CD4-positive, alpha-beta memory T cell (primary cell): ENCODE data around the gene SPTBN5. TPM values are rescaled to one million over a fixed set of nuclear protein-coding genes. Genes with fewer than 3 reads are reported as not detected.

ENCODE experiments used
- CTCF ChIA-PET: fragments of 350-600 bp; sonication (Branson Sonifier 250); formaldehyde crosslinking; loops from one replicate; lab custom pipeline; 2021; ENCODE audit warnings: inconsistent platforms; ENCODE audit not compliant: partially characterized antibody; lab: Charles Lee
- POLR2A ChIA-PET: fragments of 350-600 bp; sonication (Branson Sonifier 250); formaldehyde crosslinking; loops from one replicate; lab custom pipeline; 2021; ENCODE audit not compliant: partially characterized antibody; lab: Charles Lee
- DNase-seq, 5 donors: peaks; one replicate each; pipeline versions ENCODE4 v3.0.0 to v3.0.0-alpha.2; 2020 to 2022; ENCODE audit warnings: mixed read lengths in 1 of 5
- H3K27ac ChIP-seq: one replicate; pipeline ENCODE4 v1.7.0; 2013; ENCODE audit warnings: low read depth, low read length
- H3K27me3 ChIP-seq: 2 replicates; pipeline ENCODE4 v1.7.0; 2013; ENCODE audit warnings: mild to moderate bottlenecking, low read length, moderate library complexity; ENCODE audit not compliant: insufficient read depth
- H3K36me3 ChIP-seq: 2 replicates; pipeline ENCODE4 v1.7.0; 2013; ENCODE audit warnings: mild to moderate bottlenecking, low read length, moderate library complexity; ENCODE audit not compliant: insufficient read depth
- H3K4me1 ChIP-seq: 2 replicates; pipeline ENCODE4 v1.7.0; 2013; ENCODE audit warnings: mild to moderate bottlenecking, low read length, moderate library complexity; ENCODE audit not compliant: insufficient read depth
- H3K4me3 ChIP-seq, 2 donors: one replicate each; pipeline ENCODE4 v1.7.0; 2013; ENCODE audit warnings: low read length in 2 of 2, mild to moderate bottlenecking in 1 of 2
- H3K9me3 ChIP-seq, 2 donors: one replicate each; pipeline ENCODE4 v1.7.0; 2013; ENCODE audit warnings: low read length in 2 of 2, control low read depth in 1 of 2; ENCODE audit not compliant: control insufficient read depth in 1 of 2
- H3K27ac Mint-ChIP-seq, 7 donors: one replicate each; pipeline ENCODE4 v1.8.0; 2020 to 2021; ENCODE audit warnings: mixed read lengths in 7 of 7, mild to moderate bottlenecking in 6 of 7, inconsistent platforms in 3 of 7, moderate library complexity in 3 of 7
- H3K27me3 Mint-ChIP-seq, 2 donors: one replicate each; pipeline ENCODE4 v1.8.0; 2020 to 2021; ENCODE audit warnings: mixed read lengths in 2 of 2
- H3K36me3 Mint-ChIP-seq, 2 donors: one replicate each; pipeline ENCODE4 v1.8.0; 2020 to 2021; ENCODE audit warnings: mixed read lengths in 2 of 2, inconsistent platforms in 1 of 2, mild to moderate bottlenecking in 1 of 2
- H3K4me1 Mint-ChIP-seq, 4 donors: one replicate each; pipeline ENCODE4 v1.8.0; 2020 to 2021; ENCODE audit warnings: mixed read lengths in 4 of 4, mild to moderate bottlenecking in 1 of 4
- H3K4me3 Mint-ChIP-seq, 8 donors: one replicate each; pipeline ENCODE4 v1.8.0; 2020 to 2021; ENCODE audit warnings: mixed read lengths in 8 of 8, mild to moderate bottlenecking in 7 of 8, moderate library complexity in 6 of 8, inconsistent platforms in 3 of 8
- H3K9me3 Mint-ChIP-seq, 8 donors: one replicate each; pipeline ENCODE4 v1.8.0; 2020 to 2021; ENCODE audit warnings: mixed read lengths in 8 of 8, mild to moderate bottlenecking in 5 of 8, inconsistent platforms in 3 of 8, moderate library complexity in 1 of 8
- intact Hi-C: fragments of 100-400 bp; cut with micrococcal nuclease; formaldehyde crosslinking; loops from one replicate; pipeline ENCODE4 v1.15.1; 2023
- polyA plus RNA-seq, 2 donors: library from polyadenylated mRNA; unstranded; fragments of 300-500 nt; fragmentation: Illumina TruSeq; gene quantifications; one replicate each; pipeline ENCODE4 v1.2.3, GENCODE V29; 2021
- total RNA-seq, 2 experiments: library from RNA; stranded (reverse); gene quantifications; one replicate each; pipeline ENCODE4 v1.2.3, GENCODE V29; 2021

SPTBN5 gene
- total and polyA plus RNA-seq, 4 experiments from 2014 or later = 0.03 to 2.7 (median 2.4) TPM; not detected in 1

DNA sequence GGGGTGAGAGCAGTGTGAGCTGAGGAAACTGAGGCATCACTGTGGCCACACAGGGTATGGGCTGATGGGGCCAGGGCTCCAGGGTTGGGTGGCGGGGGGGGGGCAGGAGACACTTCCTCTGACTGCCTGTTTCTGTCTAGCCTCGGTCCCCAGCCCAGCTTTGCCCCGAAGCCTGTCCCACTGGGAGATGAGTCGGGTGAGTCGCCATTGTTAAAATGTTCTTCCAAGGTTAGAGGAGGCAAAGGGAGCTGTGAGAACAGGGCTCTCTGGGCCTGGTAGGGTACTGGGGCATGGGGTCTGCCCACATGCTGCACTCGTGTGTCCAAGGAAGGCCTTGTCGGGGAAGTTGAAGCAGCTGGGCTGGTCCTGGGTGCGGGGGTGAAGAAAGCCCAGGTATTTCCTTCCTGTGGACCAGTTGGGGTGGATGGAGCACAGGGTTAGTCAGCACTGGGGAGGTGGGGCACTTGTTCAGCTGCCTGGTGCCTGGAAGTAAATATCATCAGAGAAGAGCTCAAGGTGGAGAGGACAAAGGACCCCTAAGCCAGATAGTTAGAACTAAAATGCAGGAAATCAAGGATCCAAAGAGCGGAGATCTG lies 74.3 kb downstream of the SPTBN5 start:
- ChIA-PET POLR2A (no interaction called here), CTCF (interaction anchor here (1.0 to 2.8 kb wide), 2 partner anchors 8 to 85 kb away, joined by 4 to 8 read pairs; no protein-coding TSS in a partner anchor)
- H3K9me3 Mint-ChIP-seq = no peaks in the 10 kb centered on the region
- no peak for DNase-seq
- H3K4me3 Mint-ChIP-seq = no peak overlapping the region
- Histone ChIP-seq H3K9me3 (no peaks in the 10 kb centered on the region), H3K27ac (no peak overlapping the region), H3K27me3 (no peaks in the 10 kb centered on the region), H3K4me3 (no peak overlapping the region), H3K36me3 (peaks cover 38% of the 10 kb centered on the region), H3K4me1 (no peaks in the 10 kb centered on the region)
- H3K4me1 Mint-ChIP-seq = no peaks in the 10 kb centered on the region
- H3K27me3 Mint-ChIP-seq = no peaks in the 10 kb centered on the region
- intact Hi-C loops = no loop called here
- peak overlapping the region in 1 of 7 donors; percentile 51 for H3K27ac Mint-ChIP-seq
- peaks cover 42 to 73% of the 10 kb centered on the region in 2 donors for H3K36me3 Mint-ChIP-seq

DNA sequence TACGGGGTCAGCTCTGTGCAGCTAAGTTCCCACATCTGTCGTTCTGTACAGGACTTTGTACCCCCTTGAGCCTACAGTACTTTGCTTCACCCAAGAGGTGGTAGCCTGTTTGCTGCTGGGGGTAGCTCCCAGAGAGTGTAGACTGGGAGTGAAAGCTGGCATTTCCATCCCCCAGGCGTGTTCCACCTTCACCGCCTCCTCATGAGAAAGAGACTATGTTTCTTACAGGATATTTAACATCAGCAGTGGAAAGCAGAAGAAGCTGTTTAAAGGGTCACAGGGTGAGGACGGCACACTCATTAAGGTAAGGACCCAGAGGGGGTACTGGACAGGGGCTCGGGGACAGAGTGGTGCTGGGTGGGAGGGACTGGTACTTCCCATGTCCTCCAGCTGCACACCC lies 76.1 kb downstream of the SPTBN5 start:
- Histone ChIP-seq H3K36me3 (peaks cover 36% of the 10 kb centered on the region), H3K27me3 (no peaks in the 10 kb centered on the region), H3K4me1 (no peaks in the 10 kb centered on the region), H3K27ac (no peak overlapping the region), H3K9me3 (no peaks in the 10 kb centered on the region), H3K4me3 (no peak overlapping the region)
- Mint-ChIP-seq H3K9me3 (no peaks in the 10 kb centered on the region), H3K4me1 (no peaks in the 10 kb centered on the region), H3K27ac (no peak overlapping the region), H3K36me3 (peaks cover 46 to 71% of the 10 kb centered on the region in 2 donors), H3K27me3 (no peaks in the 10 kb centered on the region), H3K4me3 (no peak overlapping the region)
- CTCF ChIA-PET = interaction anchor here (1.1 to 1.3 kb wide), 3 partner anchors 15 to 45 kb away, joined by 3 to 6 read pairs (median 5); partner anchors contain the start of gene MAPKBP1
- intact Hi-C loops = no loop called here
- POLR2A ChIA-PET = no interaction called here
- no peak for DNase-seq

DNA sequence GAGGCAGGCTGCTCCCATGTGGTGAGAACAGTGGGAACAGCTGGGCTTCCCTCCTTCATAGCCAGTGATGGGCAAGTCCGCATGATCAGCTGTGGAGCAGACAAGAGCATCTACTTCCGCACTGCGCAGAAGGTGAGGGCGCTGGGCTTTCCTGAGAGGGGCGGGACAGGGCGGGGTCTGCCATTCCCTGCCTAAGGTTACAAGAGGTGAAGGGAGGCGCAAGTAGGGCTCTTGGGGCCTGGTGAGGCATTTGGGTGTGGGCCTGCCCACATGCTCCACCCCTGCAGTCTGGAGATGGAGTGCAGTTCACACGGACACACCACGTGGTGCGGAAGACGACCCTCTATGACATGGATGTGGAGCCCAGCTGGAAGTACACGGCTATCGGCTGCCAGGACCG lies 76.5 kb downstream of the SPTBN5 start:
- intact Hi-C loops = no loop called here
- H3K4me1 Mint-ChIP-seq = peaks cover 0 to 2% (median 0%) of the 10 kb centered on the region in 4 donors
- Histone ChIP-seq H3K9me3 (no peaks in the 10 kb centered on the region), H3K27me3 (no peaks in the 10 kb centered on the region), H3K36me3 (peaks cover 38% of the 10 kb centered on the region), H3K27ac (no peak overlapping the region), H3K4me1 (no peaks in the 10 kb centered on the region), H3K4me3 (no peak overlapping the region)
- no peaks in the 10 kb centered on the region for H3K27me3 Mint-ChIP-seq
- CTCF ChIA-PET = interaction anchor here (1.1 to 1.3 kb wide), 3 partner anchors 15 to 44 kb away, joined by 3 to 6 read pairs (median 5); partner anchors contain the start of gene MAPKBP1
- POLR2A ChIA-PET = no interaction called here
- peaks cover 44 to 68% of the 10 kb centered on the region in 2 donors for H3K36me3 Mint-ChIP-seq
- H3K4me3 Mint-ChIP-seq = no peak overlapping the region
- H3K9me3 Mint-ChIP-seq = no peaks in the 10 kb centered on the region
- no peak for DNase-seq
- peak overlapping the region in 1 of 7 donors; percentile 52 for H3K27ac Mint-ChIP-seq

DNA sequence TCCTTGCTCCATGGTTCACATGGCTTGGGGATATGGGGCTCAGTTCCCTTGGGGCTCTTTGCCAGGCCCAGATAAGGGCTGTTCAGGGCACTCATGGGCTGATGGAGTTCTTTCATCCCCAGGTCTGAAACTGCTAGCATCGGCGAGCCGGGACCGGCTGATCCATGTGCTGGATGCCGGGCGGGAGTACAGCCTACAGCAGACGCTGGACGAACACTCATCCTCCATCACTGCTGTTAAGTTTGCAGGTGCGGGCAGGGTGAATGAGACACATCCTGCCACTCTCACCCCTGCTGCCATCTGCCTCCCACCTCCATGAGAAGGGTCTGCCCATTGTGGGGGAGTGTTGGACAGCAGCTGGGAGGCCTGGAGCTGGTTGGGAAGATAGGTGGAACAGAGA lies 77.1 kb downstream of the SPTBN5 start:
- no peak for DNase-seq
- peaks cover 0 to 6% (median 2%) of the 10 kb centered on the region in 4 donors for H3K4me1 Mint-ChIP-seq
- Histone ChIP-seq H3K27ac (no peak overlapping the region), H3K4me1 (peaks cover under 1% of the 10 kb centered on the region), H3K4me3 (no peak overlapping the region), H3K27me3 (no peaks in the 10 kb centered on the region), H3K9me3 (no peaks in the 10 kb centered on the region), H3K36me3 (peaks cover 38% of the 10 kb centered on the region)
- intact Hi-C loops = no loop called here
- H3K4me3 Mint-ChIP-seq = no peak overlapping the region
- H3K27me3 Mint-ChIP-seq = no peaks in the 10 kb centered on the region
- ChIA-PET CTCF (interaction anchor here (1.1 to 1.3 kb wide), 2 partner anchors 16 to 44 kb away, joined by 3 to 6 read pairs; no protein-coding TSS in a partner anchor), POLR2A (no interaction called here)
- no peak overlapping the region for H3K27ac Mint-ChIP-seq
- H3K9me3 Mint-ChIP-seq = no peaks in the 10 kb centered on the region
- H3K36me3 Mint-ChIP-seq = peaks cover 44 to 70% of the 10 kb centered on the region in 2 donors

DNA sequence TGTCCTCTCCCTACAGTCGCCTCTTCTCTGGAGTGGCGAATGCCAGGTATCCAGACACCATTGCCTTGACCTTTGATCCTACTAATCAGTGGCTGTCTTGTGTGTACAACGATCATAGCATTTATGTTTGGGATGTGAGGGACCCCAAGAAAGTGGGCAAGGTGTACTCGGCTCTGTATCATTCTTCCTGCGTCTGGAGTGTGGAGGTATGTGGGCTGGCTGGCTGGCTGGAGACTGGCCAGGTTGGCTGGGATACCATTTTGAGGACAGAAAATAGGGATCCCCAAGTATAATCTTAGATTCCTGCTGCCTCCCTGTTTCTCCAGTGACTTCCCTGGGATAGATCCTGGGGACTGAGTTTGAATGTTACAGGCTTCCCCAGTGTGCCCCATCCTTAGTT lies 79.3 kb downstream of the SPTBN5 start:
- intact Hi-C loops = no loop called here
- Histone ChIP-seq H3K27ac (no peak overlapping the region), H3K4me3 (no peak overlapping the region), H3K27me3 (no peaks in the 10 kb centered on the region), H3K4me1 (peaks cover 12% of the 10 kb centered on the region), H3K36me3 (peaks cover 28% of the 10 kb centered on the region), H3K9me3 (no peaks in the 10 kb centered on the region)
- ChIA-PET CTCF (interaction anchor here (1.0 to 10.2 kb wide), 3 partner anchors 11 to 117 kb away, joined by 3 to 327 read pairs (median 4); partner anchors contain the start of gene MAPKBP1), POLR2A (interaction anchor here (6.1 kb wide), 1 partner anchor 41 kb away, joined by 56 read pairs; the partner anchor contains the start of gene MAPKBP1)
- DNase-seq = no peak
- Mint-ChIP-seq H3K27me3 (no peaks in the 10 kb centered on the region), H3K9me3 (no peaks in the 10 kb centered on the region), H3K4me1 (peaks cover 7 to 21% (median 13%) of the 10 kb centered on the region in 4 donors), H3K36me3 (peaks cover 44 to 56% of the 10 kb centered on the region in 2 donors), H3K27ac (no peak overlapping the region), H3K4me3 (no peak overlapping the region)

DNA sequence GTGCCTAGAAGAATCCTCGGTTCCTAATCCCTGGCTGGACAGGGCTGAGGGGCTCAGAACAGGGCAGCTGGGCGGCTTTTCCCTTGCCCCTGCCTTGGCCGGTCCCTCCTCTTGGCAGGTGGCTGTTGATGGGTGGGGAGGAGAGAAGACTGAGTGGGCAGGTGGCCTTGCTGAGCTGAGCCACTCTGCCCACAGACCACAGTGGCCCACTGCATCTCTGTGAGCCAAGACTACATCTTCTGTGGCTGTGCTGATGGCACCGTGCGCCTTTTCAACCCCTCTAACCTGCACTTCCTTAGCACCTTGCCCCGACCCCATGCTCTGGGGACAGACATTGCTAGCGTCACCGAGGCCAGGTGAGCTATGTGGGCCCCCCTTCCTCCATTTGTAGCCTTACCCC lies 80.4 kb downstream of the SPTBN5 start:
- Histone ChIP-seq H3K4me3 (no peak overlapping the region), H3K27ac (no peak overlapping the region), H3K9me3 (no peaks in the 10 kb centered on the region), H3K36me3 (peaks cover 24% of the 10 kb centered on the region), H3K27me3 (no peaks in the 10 kb centered on the region), H3K4me1 (peaks cover 12% of the 10 kb centered on the region)
- no peaks in the 10 kb centered on the region for H3K27me3 Mint-ChIP-seq
- H3K27ac Mint-ChIP-seq = no peak overlapping the region
- peaks cover 7 to 21% (median 13%) of the 10 kb centered on the region in 4 donors for H3K4me1 Mint-ChIP-seq
- ChIA-PET POLR2A (interaction anchor here (6.1 kb wide), 1 partner anchor 40 kb away, joined by 56 read pairs; the partner anchor contains the start of gene MAPKBP1), CTCF (interaction anchor here (1.1 to 10.2 kb wide), 8 partner anchors 10 to 347 kb away, joined by 4 to 327 read pairs (median 10); partner anchors contain the start of genes MAPKBP1 and RPAP1)
- DNase-seq = no peak
- no peak overlapping the region for H3K4me3 Mint-ChIP-seq
- intact Hi-C loops = no loop called here
- no peaks in the 10 kb centered on the region for H3K9me3 Mint-ChIP-seq
- H3K36me3 Mint-ChIP-seq = peaks cover 41 to 47% of the 10 kb centered on the region in 2 donors

DNA sequence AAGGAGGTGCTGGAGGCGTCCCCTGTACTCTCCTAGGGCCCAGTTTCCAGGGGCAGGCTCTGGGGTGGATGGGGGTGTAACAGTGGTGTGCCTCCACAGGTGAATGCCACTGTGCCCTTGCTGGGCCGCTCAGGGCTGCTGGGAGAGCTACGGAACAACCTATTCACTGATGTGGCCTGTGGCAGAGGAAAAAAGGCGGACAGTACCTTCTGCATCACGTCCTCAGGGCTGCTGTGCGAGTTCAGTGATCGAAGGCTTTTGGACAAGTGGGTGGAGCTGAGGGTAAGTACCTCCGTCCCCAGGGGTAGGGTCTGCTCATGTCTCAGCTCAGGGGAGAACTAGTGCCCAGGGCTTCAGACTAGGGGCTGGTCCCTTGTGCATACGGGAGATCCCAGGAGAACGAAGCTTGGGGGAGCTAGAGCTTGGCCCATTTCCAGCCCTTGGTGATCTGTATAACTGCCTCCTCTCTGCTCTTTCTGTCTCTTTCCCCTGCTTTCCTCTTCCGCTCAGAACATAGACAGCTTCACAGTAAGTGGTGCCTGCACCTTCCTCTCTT lies 81.0 kb downstream of the SPTBN5 start:
- Histone ChIP-seq H3K27me3 (no peaks in the 10 kb centered on the region), H3K4me3 (no peak overlapping the region), H3K4me1 (peaks cover 12% of the 10 kb centered on the region), H3K27ac (no peak overlapping the region), H3K9me3 (no peaks in the 10 kb centered on the region), H3K36me3 (peaks cover 19% of the 10 kb centered on the region)
- peak overlapping the region in 1 of 7 donors; percentile 83 for H3K27ac Mint-ChIP-seq
- intact Hi-C loops = no loop called here
- ChIA-PET CTCF (interaction anchor here (1.0 to 10.2 kb wide), 14 partner anchors 11 to 347 kb away, joined by 3 to 327 read pairs (median 10); partner anchors contain the start of genes MAPKBP1 and RPAP1), POLR2A (interaction anchor here (0.6 to 6.1 kb wide), 2 partner anchors 36 to 40 kb away, joined by 4 to 56 read pairs; partner anchors contain the start of gene MAPKBP1)
- peaks cover 36 to 42% of the 10 kb centered on the region in 2 donors for H3K36me3 Mint-ChIP-seq
- DNase-seq = no peak
- peaks cover 7 to 21% (median 13%) of the 10 kb centered on the region in 4 donors for H3K4me1 Mint-ChIP-seq
- H3K27me3 Mint-ChIP-seq = no peaks in the 10 kb centered on the region
- no peak overlapping the region for H3K4me3 Mint-ChIP-seq
- H3K9me3 Mint-ChIP-seq = no peaks in the 10 kb centered on the region
